GM23338 (cell line): Measurements from ENCODE around the gene ARL6IP4. TPM values are rescaled to one million over a fixed set of nuclear protein-coding genes. Genes with fewer than 3 reads are reported as not detected.

Experiments used
- ATAC-seq: fragments of 200-7000 bp; cut with Tn5 transposase; 3 replicates; pipeline ENCODE4 v1.9.1; 2020
- DNase-seq: peaks from one replicate; pipeline ENCODE4 v3.0.0-alpha.2; 2015; ENCODE audit warnings: low spot score
- H2AFZ ChIP-seq: fragments of 200-600 bp; sonication (generic); 2 replicates; pipeline ENCODE4 v1.8.0; 2016; ENCODE audit warnings: antibody characterized with exemption, mild to moderate bottlenecking, moderate library complexity
- H3F3A ChIP-seq: fragments of 200-600 bp; sonication (generic); replicated peaks from 2 replicates; pipeline ENCODE4 v1.8.0; 2017; ENCODE audit warnings: antibody characterized with exemption, mixed run types, low read depth
- H3K27ac ChIP-seq: fragments of 200-600 bp; sonication (generic); 2 replicates; pipeline ENCODE4 v1.6.1; 2016; ENCODE audit warnings: low read depth
- H3K27me3 ChIP-seq: fragments of 200-600 bp; sonication (generic); 2 replicates; pipeline ENCODE4 v1.8.0; 2016; ENCODE audit warnings: mild to moderate bottlenecking, mixed run types, moderate library complexity; ENCODE audit not compliant: insufficient read depth
- H3K36me3 ChIP-seq: fragments of 200-600 bp; sonication (generic); 2 replicates; pipeline ENCODE4 v1.8.0; 2016; ENCODE audit warnings: mild to moderate bottlenecking; ENCODE audit not compliant: insufficient read depth
- H3K4me1 ChIP-seq: fragments of 200-600 bp; sonication (generic); 2 replicates; pipeline ENCODE4 v1.8.0; 2016; ENCODE audit warnings: mild to moderate bottlenecking, moderate library complexity; ENCODE audit not compliant: insufficient read depth
- H3K4me2 ChIP-seq: fragments of 200-600 bp; sonication (generic); 2 replicates; pipeline ENCODE4 v1.7.1; 2017; ENCODE audit warnings: mixed run types
- H3K4me3 ChIP-seq: fragments of 200-600 bp; sonication (generic); 2 replicates; pipeline ENCODE4 v1.6.1; 2016; ENCODE audit warnings: mixed run types
- H3K79me2 ChIP-seq: fragments of 200-600 bp; sonication (generic); replicated peaks from 2 replicates; pipeline ENCODE4 v1.8.0; 2017; ENCODE audit warnings: mild to moderate bottlenecking; ENCODE audit not compliant: insufficient read depth
- H3K9me2 ChIP-seq: fragments of 200-600 bp; sonication (generic); 2 replicates; pipeline ENCODE4 v1.8.0; 2017; ENCODE audit not compliant: insufficient read depth
- H4K20me1 ChIP-seq: fragments of 200-600 bp; sonication (generic); replicated peaks from 2 replicates; pipeline ENCODE4 v1.8.0; 2017; ENCODE audit warnings: mild to moderate bottlenecking; ENCODE audit not compliant: insufficient read depth
- H3K27ac Mint-ChIP-seq: 2 replicates; pipeline ENCODE4 v1.8.0; 2020; ENCODE audit warnings: inconsistent platforms, mild to moderate bottlenecking, moderate library complexity, mixed read lengths
- H3K27me3 Mint-ChIP-seq: 3 replicates; pipeline ENCODE4 v1.8.0; 2022; ENCODE audit warnings: low read depth, mild to moderate bottlenecking, moderate library complexity, mixed read lengths, inconsistent platforms; ENCODE audit not compliant: insufficient read depth, poor library complexity
- H3K36me3 Mint-ChIP-seq: 3 replicates; pipeline ENCODE4 v1.8.0; 2021; ENCODE audit warnings: low read depth, mild to moderate bottlenecking, inconsistent platforms, moderate library complexity, mixed read lengths
- H3K4me1 Mint-ChIP-seq: 3 replicates; pipeline ENCODE4 v1.8.0; 2020; ENCODE audit warnings: mild to moderate bottlenecking, inconsistent platforms, mixed read lengths
- H3K4me3 Mint-ChIP-seq: 3 replicates; pipeline ENCODE4 v1.8.0; 2021; ENCODE audit warnings: moderate library complexity, mild to moderate bottlenecking, inconsistent platforms, mixed read lengths
- H3K9me3 Mint-ChIP-seq: 3 replicates; pipeline ENCODE4 v1.8.0; 2020; ENCODE audit warnings: moderate library complexity, mild to moderate bottlenecking, inconsistent platforms, mixed read lengths
- CREB1 ChIP-seq: fragments of 250-450 bp; sonication (Bioruptor Pico); IDR thresholded peaks from 2 replicates; pipeline ENCODE4 v1.5.0; 2020; ENCODE audit warnings: low read depth, mild to moderate bottlenecking, moderate library complexity
- CTCF ChIP-seq, 2 experiments: fragments of 200-600 bp in 1 of 2; sonication (generic) in 1 of 2; conservative IDR thresholded peaks; 2 replicates each; pipeline versions ENCODE4 v1.5.1 to v1.6.1; 2016 to 2017; ENCODE audit warnings: antibody characterized with exemption in 2 of 2, low read depth in 2 of 2, mild to moderate bottlenecking in 2 of 2, moderate library complexity in 1 of 2
- ETS1 ChIP-seq: IDR thresholded peaks from 2 replicates; pipeline ENCODE4 v1.6.1; 2016; ENCODE audit warnings: antibody characterized with exemption
- EZH2 ChIP-seq: fragments of 200-600 bp; sonication (generic); IDR thresholded peaks from one replicate; pipeline ENCODE4 v1.8.0; 2017; ENCODE audit warnings: antibody characterized with exemption, mild to moderate bottlenecking, low read depth; ENCODE audit not compliant: unreplicated experiment
- NANOG ChIP-seq: IDR thresholded peaks from 2 replicates; pipeline ENCODE4 v1.6.1; 2016; ENCODE audit warnings: antibody characterized with exemption, borderline replicate concordance
- REST ChIP-seq: IDR thresholded peaks from one replicate; pipeline ENCODE4 v1.6.1; 2018; ENCODE audit warnings: antibody characterized with exemption; ENCODE audit not compliant: unreplicated experiment
- ZNF114 ChIP-seq: fragments of 250-450 bp; sonication (Bioruptor Pico); IDR thresholded peaks from 2 replicates; pipeline ENCODE4 v1.5.0; 2020; ENCODE audit warnings: mild to moderate bottlenecking, moderate library complexity
- polyA plus RNA-seq: library from polyadenylated mRNA; unstranded; fragments of >200 nt; fragmentation: Nextera tagmentation; extraction: Ambion mirVana; gene quantifications from 2 replicates; pipeline ENCODE4 v1.2.1, GENCODE V29; 2016
- total RNA-seq: library from RNA; depleted of rRNA; stranded (reverse); fragments of >200 nt; shearing (Covaris generic); gene quantifications from 2 replicates; pipeline ENCODE4 v1.2.3, GENCODE V29; 2014

The ARL6IP4 gene
- total and polyA plus RNA-seq, 2 experiments from 2014 or later: 85.5 to 169 TPM

- Histone ChIP-seq H2AFZ (no peak overlapping the region), H3K4me1 (no peaks in the 10 kb centered on the region), H3K27me3 (no peaks in the 10 kb centered on the region), H3K27ac (no peak overlapping the region), H4K20me1 (no peaks in the 10 kb centered on the region), H3F3A (no peaks in the 10 kb centered on the region), H3K79me2 (no peaks in the 10 kb centered on the region), H3K9me2 (no peaks in the 10 kb centered on the region), H3K4me2 (no peak overlapping the region), H3K4me3 (no peak overlapping the region), H3K36me3 (no peaks in the 10 kb centered on the region)
- H3K9me3 Mint-ChIP-seq: no peaks in the 10 kb centered on the region; the same call in 2 of the 3 replicates
- no peaks in the 10 kb centered on the region; the same call in 2 of the 3 replicates for H3K4me1 Mint-ChIP-seq
- no peak overlapping the region for H3K4me3 Mint-ChIP-seq
- no peak overlapping the region for H3K27ac Mint-ChIP-seq
- H3K36me3 Mint-ChIP-seq: no peaks in the 10 kb centered on the region
- TF ChIP-seq CREB1 (CRISPR knock-in tag) (no peak), EZH2 (no peak), REST (no peak), NANOG (no peak)
- DNase-seq (no peak), ATAC-seq (no peak)
- peaks cover 13% of the 10 kb centered on the region for H3K27me3 Mint-ChIP-seq
Measured at GRCh38 chr12:123001464-123001863, 21.0 kb downstream of the ARL6IP4 start.

- peaks cover 13% of the 10 kb centered on the region for H3K27me3 Mint-ChIP-seq
- TF ChIP-seq ETS1 (no peak), CREB1 (CRISPR knock-in tag) (no peak), REST (no peak), ZNF114 (no peak), CTCF (conservative IDR thresholded peaks at IDR 0.05; ENCODE audit: low read depth in 2 of 2) (no peak)
Measured at GRCh38 chr12:123003257-123003656, 22.8 kb downstream of the ARL6IP4 start.

More at GRCh38 chr12:123003257-123003656, 22.8 kb downstream of the ARL6IP4 start:
- H3K4me2 ChIP-seq: no peak overlapping the region
- no peaks in the 10 kb centered on the region for H3K79me2 ChIP-seq
- Mint-ChIP-seq H3K27ac (no peak overlapping the region), H3K36me3 (no peaks in the 10 kb centered on the region), H3K4me3 (no peak overlapping the region), H3K4me1 (no peaks in the 10 kb centered on the region; the same call in 2 of the 3 replicates), H3K9me3 (no peaks in the 10 kb centered on the region; the same call in 2 of the 3 replicates)
- H3K9me2 ChIP-seq: no peaks in the 10 kb centered on the region
- no peak for DNase-seq
- H3K27me3 ChIP-seq: no peaks in the 10 kb centered on the region
- no peaks in the 10 kb centered on the region for H3K4me1 ChIP-seq
- no peaks in the 10 kb centered on the region for H4K20me1 ChIP-seq
- no peaks in the 10 kb centered on the region for H3K36me3 ChIP-seq
- H3K4me3 ChIP-seq: no peak overlapping the region
- no peak overlapping the region for H2AFZ ChIP-seq
- no peak overlapping the region for H3K27ac ChIP-seq
- H3F3A ChIP-seq: no peaks in the 10 kb centered on the region
- peak; percentile 23; the same call in 2 of the 3 replicates for ATAC-seq
